GM21825 (cell line): Measurements from ENCODE around the gene ATP1B2.

Experiments
- ATAC-seq: cut with Tn5 transposase; IDR thresholded peaks from one replicate; pipeline ENCODE4 v1.9.1; 2021; ENCODE audit warnings: mild to moderate bottlenecking, moderate library complexity; ENCODE audit not compliant: unreplicated experiment

Gene ATP1B2

GRCh38 chr17:7684851-7685532 is 34.3 kb downstream of the ATP1B2 start:
- ATAC-seq = no peak

GRCh38 chr17:7685533-7686221 is 35.0 kb downstream of the ATP1B2 start:
- peak; percentile 44 for ATAC-seq

GRCh38 chr17:7686222-7687071 is 35.7 kb downstream of the ATP1B2 start:
- ATAC-seq = peak; percentile 31

GRCh38 chr17:7687072-7687907 is 36.6 kb downstream of the ATP1B2 start, which contains the start of gene TP53:
TP53 (minus strand) TSS chr17:7687490; CDS start chr17:7676594, 10,896 bp downstream.
- ATAC-seq = peak; percentile 52

GRCh38 chr17:7687908-7688807 is 37.4 kb downstream of the ATP1B2 start, which contains the start of gene WRAP53:
WRAP53 (plus strand) TSS chr17:7688477; CDS start chr17:7688649, 172 bp downstream.
- peak; percentile 68 for ATAC-seq

- ATAC-seq = no peak
Measured at GRCh38 chr17:7688808-7689316, 38.1 kb downstream of the ATP1B2 start.

GRCh38 chr17:7695586-7695985 is 44.9 kb downstream of the ATP1B2 start:
- no peak for ATAC-seq

GRCh38 chr17:7697828-7698588 is 47.3 kb downstream of the ATP1B2 start:
- ATAC-seq = no peak

GRCh38 chr17:7700510-7700909 is 49.8 kb downstream of the ATP1B2 start:
- ATAC-seq = no peak

- no peak for ATAC-seq
Measured at GRCh38 chr17:7701681-7702080, 51.0 kb downstream of the ATP1B2 start.

GRCh38 chr17:7702776-7703175 is 52.0 kb downstream of the ATP1B2 start:
- ATAC-seq = no peak

GRCh38 chr17:7703584-7704479 is 53.1 kb downstream of the ATP1B2 start:
- ATAC-seq = no peak

- no peak for ATAC-seq
Measured at GRCh38 chr17:7704601-7705268, 54.0 kb downstream of the ATP1B2 start, which contains the start of gene EFNB3. EFNB3 (plus strand) TSS chr17:7705202; CDS start chr17:7705599, 397 bp downstream.

- ATAC-seq = no peak
Measured at GRCh38 chr17:7705269-7706255, 54.8 kb downstream of the ATP1B2 start.

GRCh38 chr17:7706631-7707354 is 56.1 kb downstream of the ATP1B2 start:
- ATAC-seq = no peak
